Measurements from ENCODE around the gene CYP4B1. TPM values are rescaled to one million over a fixed set of nuclear protein-coding genes. Genes with fewer than 3 reads are reported as not detected.

Gene CYP4B1
- total and polyA plus RNA-seq, 4 donors: 0.18 to 0.59 (median 0.18) TPM; not detected in 1

- TF ChIP-seq FOXA1 (IDR thresholded peaks at IDR 0.05): no peak
- H3K4me1 ChIP-seq (ENCODE audit: control insufficient read depth in 4 of 4, insufficient read depth in 4 of 4, low read length in 3 of 4): no peaks in the 10 kb centered on the region
- no peak overlapping the region for H3K9ac ChIP-seq (ENCODE audit: low read depth in 1 of 2, low read length in 2 of 2)
- H3K27ac ChIP-seq (ENCODE audit: low read depth in 1 of 2, low read length in 2 of 2): no peak overlapping the region
- no peak overlapping the region for H3K4me3 ChIP-seq (ENCODE audit: low read depth in 1 of 3, low read length in 3 of 3)
- H3K36me3 ChIP-seq (ENCODE audit: control insufficient read depth in 4 of 4, insufficient read depth in 3 of 4, low read depth in 1 of 4, low read length in 3 of 4): no peaks in the 10 kb centered on the region
- no peaks in the 10 kb centered on the region for H3K9me3 ChIP-seq (ENCODE audit: control insufficient read depth in 4 of 4, low read length in 3 of 4)
- WGBS: 92% methylated on average over 5 of the region's 5 CpGs
- DNase-seq (ENCODE audit: low spot score): no peak
- H3K27me3 ChIP-seq (ENCODE audit: control insufficient read depth in 4 of 4, insufficient read depth in 4 of 4, low read length in 3 of 4): no peaks in the 10 kb centered on the region
Measured at GRCh38 chr1:46810596-46810995, 11.8 kb downstream of the CYP4B1 start.

DNA sequence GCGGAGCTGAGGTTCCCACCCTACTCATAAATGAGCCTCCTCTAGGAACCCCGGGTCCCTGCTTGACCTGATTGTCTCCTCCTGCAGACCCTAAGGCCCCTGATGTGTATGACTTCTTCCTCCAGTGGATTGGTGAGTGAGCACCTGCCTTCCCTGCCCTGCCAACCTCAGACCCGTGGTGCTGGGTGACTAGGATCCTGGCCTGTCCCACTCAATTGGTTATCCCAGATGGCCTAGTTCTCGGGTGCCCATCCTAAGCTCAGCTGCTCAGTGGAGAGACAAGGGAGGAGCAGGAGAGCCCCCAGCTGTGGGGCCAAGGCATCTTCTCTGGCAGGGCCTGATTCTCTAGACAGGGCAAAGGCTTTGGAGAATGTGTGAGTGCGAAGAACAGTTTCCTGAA, 12.2 kb downstream of the CYP4B1 start:
- no peaks in the 10 kb centered on the region for H3K27me3 ChIP-seq (ENCODE audit: control insufficient read depth in 4 of 4, insufficient read depth in 4 of 4, low read length in 3 of 4)
- no peak overlapping the region for H3K9ac ChIP-seq (ENCODE audit: low read depth in 1 of 2, low read length in 2 of 2)
- DNase-seq (ENCODE audit: low spot score): no peak

More for the DNA sequence above, 12.2 kb downstream of the CYP4B1 start:
- no peak overlapping the region for H3K4me3 ChIP-seq (ENCODE audit: low read depth in 1 of 3, low read length in 3 of 3)
- no peaks in the 10 kb centered on the region for H3K9me3 ChIP-seq (ENCODE audit: control insufficient read depth in 4 of 4, low read length in 3 of 4)
- TF ChIP-seq RXRA (IDR thresholded peaks at IDR 0.05): no peak
- no peak for TF ChIP-seq FOXA1 (IDR thresholded peaks at IDR 0.05)
- TF ChIP-seq TAF1 (conservative IDR thresholded peaks at IDR 0.05): no peak
- no peak for TF ChIP-seq JUND (IDR thresholded peaks at IDR 0.05)
- no peak for TF ChIP-seq HNF4G (IDR thresholded peaks at IDR 0.05)
- TF ChIP-seq SP1 (IDR thresholded peaks at IDR 0.05): no peak
- TF ChIP-seq FOXA2 (IDR thresholded peaks at IDR 0.05): no peak
- no peak for TF ChIP-seq YY1 (IDR thresholded peaks at IDR 0.05)
- no peak for TF ChIP-seq EGR1 (IDR thresholded peaks at IDR 0.05; ENCODE audit: low read depth in 2 of 2)
- no peak for TF ChIP-seq NR2F2 (IDR thresholded peaks at IDR 0.05)
- TF ChIP-seq MAX (IDR thresholded peaks at IDR 0.05): no peak
- TF ChIP-seq, protein P1, sequence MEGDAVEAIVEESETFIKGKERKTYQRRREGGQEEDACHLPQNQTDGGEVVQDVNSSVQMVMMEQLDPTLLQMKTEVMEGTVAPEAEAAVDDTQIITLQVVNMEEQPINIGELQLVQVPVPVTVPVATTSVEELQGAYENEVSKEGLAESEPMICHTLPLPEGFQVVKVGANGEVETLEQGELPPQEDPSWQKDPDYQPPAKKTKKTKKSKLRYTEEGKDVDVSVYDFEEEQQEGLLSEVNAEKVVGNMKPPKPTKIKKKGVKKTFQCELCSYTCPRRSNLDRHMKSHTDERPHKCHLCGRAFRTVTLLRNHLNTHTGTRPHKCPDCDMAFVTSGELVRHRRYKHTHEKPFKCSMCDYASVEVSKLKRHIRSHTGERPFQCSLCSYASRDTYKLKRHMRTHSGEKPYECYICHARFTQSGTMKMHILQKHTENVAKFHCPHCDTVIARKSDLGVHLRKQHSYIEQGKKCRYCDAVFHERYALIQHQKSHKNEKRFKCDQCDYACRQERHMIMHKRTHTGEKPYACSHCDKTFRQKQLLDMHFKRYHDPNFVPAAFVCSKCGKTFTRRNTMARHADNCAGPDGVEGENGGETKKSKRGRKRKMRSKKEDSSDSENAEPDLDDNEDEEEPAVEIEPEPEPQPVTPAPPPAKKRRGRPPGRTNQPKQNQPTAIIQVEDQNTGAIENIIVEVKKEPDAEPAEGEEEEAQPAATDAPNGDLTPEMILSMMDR (IDR thresholded peaks at IDR 0.05; ENCODE audit: low read depth, low read length, missing input control): no peak
- TF ChIP-seq GABPA (IDR thresholded peaks at IDR 0.05 in 1 of 2, conservative IDR thresholded peaks at IDR 0.05 in 1 of 2): no peak
- no peak for TF ChIP-seq ZBTB33 (IDR thresholded peaks at IDR 0.05)
- 90% methylated on average over 5 of the region's 5 CpGs for WGBS
- no peaks in the 10 kb centered on the region for H3K36me3 ChIP-seq (ENCODE audit: control insufficient read depth in 4 of 4, insufficient read depth in 3 of 4, low read depth in 1 of 4, low read length in 3 of 4)
- no peaks in the 10 kb centered on the region for H3K4me1 ChIP-seq (ENCODE audit: control insufficient read depth in 4 of 4, insufficient read depth in 4 of 4, low read length in 3 of 4)
- H3K27ac ChIP-seq (ENCODE audit: low read depth in 1 of 2, low read length in 2 of 2): no peak overlapping the region

All from liver (tissue), 9 donors.